CD14-positive monocyte (primary cell): ENCODE measurements around the gene PCCA. TPM values are rescaled to one million over a fixed set of nuclear protein-coding genes. Genes with fewer than 3 reads are reported as not detected.

Experiments
- DNase-seq, 3 donors: peaks; one replicate each; pipeline ENCODE4 v3.0.0-alpha.2; 2011 to 2022
- H2AFZ ChIP-seq: 2 replicates; pipeline ENCODE4 v1.6.0; 2012; ENCODE audit warnings: mild to moderate bottlenecking, low read depth, low read length, inconsistent platforms; ENCODE audit not compliant: insufficient read depth, poor library complexity, severe bottlenecking
- H3K27ac ChIP-seq, 2 donors: 1 replicate in 1 of 2; 2 replicates in 1 of 2; pipeline ENCODE4 v1.5.1; 2012 to 2013; ENCODE audit warnings: low read length in 2 of 2, control low read depth in 1 of 2, inconsistent platforms in 1 of 2, low read depth in 1 of 2, mild to moderate bottlenecking in 1 of 2
- H3K27me3 ChIP-seq, 2 donors: one replicate each; pipeline versions ENCODE4 v1.6.0 to v1.6.1; 2011 to 2013; ENCODE audit warnings: low read length in 2 of 2; ENCODE audit not compliant: control insufficient read depth in 2 of 2, insufficient read depth in 2 of 2
- H3K36me3 ChIP-seq, 2 donors: replicated peaks in 1 of 2; 1 replicate in 1 of 2; 2 replicates in 1 of 2; pipeline versions ENCODE4 v1.5.1 to v1.6.1; 2012 to 2013; ENCODE audit warnings: low read length in 2 of 2, control low read depth in 1 of 2, inconsistent platforms in 1 of 2, mild to moderate bottlenecking in 1 of 2; ENCODE audit not compliant: insufficient read depth in 2 of 2, control insufficient read depth in 1 of 2
- H3K4me1 ChIP-seq, 2 donors: 1 replicate in 1 of 2; 2 replicates in 1 of 2; pipeline versions ENCODE4 v1.5.1 to v1.6.1; 2012 to 2013; ENCODE audit warnings: low read length in 2 of 2, control low read depth in 1 of 2, inconsistent platforms in 1 of 2, mild to moderate bottlenecking in 1 of 2, moderate library complexity in 1 of 2; ENCODE audit not compliant: insufficient read depth in 2 of 2, control insufficient read depth in 1 of 2
- H3K4me2 ChIP-seq: replicated peaks from 2 replicates; pipeline ENCODE3; 2012; ENCODE audit warnings: low read length, moderate library complexity, mild to moderate bottlenecking; ENCODE audit not compliant: poor library complexity, severe bottlenecking; ENCODE audit errors: extremely low read depth
- H3K4me3 ChIP-seq, 3 experiments: fragments of 200-600 bp in 1 of 3; sonication (generic) in 1 of 3; replicated peaks in 1 of 3; 1 replicate in 2 of 3; 2 replicates in 1 of 3; pipeline ENCODE4 v1.5.1; 2011 to 2013; ENCODE audit warnings: low read length in 3 of 3, mild to moderate bottlenecking in 3 of 3, control low read depth in 2 of 3, low read depth in 2 of 3, inconsistent platforms in 1 of 3, moderate library complexity in 1 of 3
- H3K79me2 ChIP-seq: 2 replicates; pipeline ENCODE4 v1.6.0; 2012; ENCODE audit warnings: mild to moderate bottlenecking, control low read depth, inconsistent platforms, low read length, moderate library complexity; ENCODE audit not compliant: insufficient read depth
- H3K9ac ChIP-seq: 2 replicates; pipeline ENCODE4 v1.6.0; 2017; ENCODE audit warnings: low read length, mild to moderate bottlenecking; ENCODE audit not compliant: insufficient read depth, poor library complexity, severe bottlenecking
- H3K9me3 ChIP-seq, 2 donors: replicated peaks in 1 of 2; 1 replicate in 1 of 2; 2 replicates in 1 of 2; pipeline versions ENCODE4 v1.5.1 to v1.6.1; 2012 to 2013; ENCODE audit warnings: low read length in 2 of 2, control low read depth in 1 of 2; ENCODE audit not compliant: control insufficient read depth in 1 of 2, insufficient read depth in 1 of 2
- H4K20me1 ChIP-seq: 2 replicates; pipeline ENCODE4 v1.6.0; 2012; ENCODE audit warnings: mild to moderate bottlenecking, low read length, control low read depth, moderate library complexity; ENCODE audit not compliant: insufficient read depth
- H3K27ac Mint-ChIP-seq, 7 donors: one replicate each; pipeline ENCODE4 v1.8.0; 2020; ENCODE audit warnings: mild to moderate bottlenecking in 7 of 7, mixed read lengths in 7 of 7, moderate library complexity in 6 of 7, inconsistent platforms in 2 of 7
- H3K27me3 Mint-ChIP-seq, 3 donors: one replicate each; pipeline ENCODE4 v1.8.0; 2021 to 2022; ENCODE audit warnings: low read depth in 3 of 3, mild to moderate bottlenecking in 3 of 3, mixed read lengths in 3 of 3, moderate library complexity in 3 of 3, inconsistent platforms in 1 of 3
- H3K36me3 Mint-ChIP-seq, 2 donors: one replicate each; pipeline ENCODE4 v1.8.0; 2020; ENCODE audit warnings: mixed read lengths in 2 of 2, inconsistent platforms in 1 of 2, mild to moderate bottlenecking in 1 of 2
- H3K4me1 Mint-ChIP-seq: one replicate; pipeline ENCODE4 v1.8.0; 2020; ENCODE audit warnings: mild to moderate bottlenecking, mixed read lengths
- H3K4me3 Mint-ChIP-seq, 2 donors: one replicate each; pipeline ENCODE4 v1.8.0; 2020; ENCODE audit warnings: mild to moderate bottlenecking in 2 of 2, mixed read lengths in 2 of 2, moderate library complexity in 1 of 2
- H3K9me3 Mint-ChIP-seq, 7 donors: one replicate each; pipeline ENCODE4 v1.8.0; 2020 to 2022; ENCODE audit warnings: mixed read lengths in 7 of 7, mild to moderate bottlenecking in 6 of 7, moderate library complexity in 6 of 7, inconsistent platforms in 2 of 7
- WGBS: methylation state at CpG from one replicate; pipeline ENCODE4 v1.1.5; 2013; ENCODE audit warnings: missing lambda C conversion rate; ENCODE audit not compliant: insufficient coverage; 5-methylcytosine and 5-hydroxymethylcytosine counted together
- intact Hi-C, 2 donors: fragments of 100-400 bp; cut with micrococcal nuclease; formaldehyde crosslinking; loops; one replicate each; pipeline versions ENCODE4 v1.15.0 to v1.15.1; 2023
- polyA plus RNA-seq, 3 donors: library from polyadenylated mRNA; depleted of rRNA in 1 of 3; unstranded in 2 of 3; stranded (reverse) in 1 of 3; fragments of 300-500 nt in 2 of 3; fragments of >200 nt in 1 of 3; fragmentation: Illumina TruSeq in 2 of 3; gene quantifications; 1 replicate in 2 of 3; 2 replicates in 1 of 3; pipeline ENCODE4 v1.2.3, GENCODE V29; 2012 to 2021
- TF ChIP-seq, protein P1 (sequence below): fragments of 200-600 bp; IDR thresholded peaks from one replicate; pipeline ENCODE4 v1.8.0; 2022; ENCODE audit warnings: antibody characterized with exemption, mild to moderate bottlenecking

The PCCA gene
- polyA plus RNA-seq, 3 donors = 4.4 to 13.5 (median 11.9) TPM

DNA sequence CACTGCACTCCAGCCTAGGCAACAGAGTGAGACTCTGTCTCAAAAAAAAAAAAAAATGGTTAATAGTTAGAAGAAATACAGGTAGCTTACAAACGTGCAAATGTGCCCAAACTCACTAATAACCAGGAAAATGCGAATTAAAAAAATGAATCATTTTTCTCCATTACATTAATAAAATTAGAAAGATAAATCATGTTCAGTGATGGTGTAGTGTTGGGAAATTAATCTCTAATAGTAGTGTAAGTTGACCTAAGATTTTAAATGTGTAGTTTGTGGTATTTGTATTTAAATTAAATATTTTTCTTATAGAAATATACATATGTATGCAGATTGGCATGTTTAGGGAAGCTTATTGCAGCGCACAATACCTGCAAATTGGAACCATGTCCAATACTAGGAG, 57.6 kb downstream of the PCCA start:
- Histone ChIP-seq H3K4me3 (no peak overlapping the region), H2AFZ (no peak overlapping the region), H3K27ac (no peak overlapping the region), H3K9me3 (peaks cover 3 to 19% of the 10 kb centered on the region in 2 donors), H3K27me3 (no peaks in the 10 kb centered on the region), H3K4me2 (no peak overlapping the region), H3K36me3 (peaks cover 0 to 5% of the 10 kb centered on the region in 2 donors), H4K20me1 (no peaks in the 10 kb centered on the region), H3K4me1 (no peaks in the 10 kb centered on the region), H3K79me2 (no peaks in the 10 kb centered on the region), H3K9ac (no peak overlapping the region)
- no peak overlapping the region for H3K4me3 Mint-ChIP-seq
- H3K36me3 Mint-ChIP-seq = peaks cover 23 to 26% of the 10 kb centered on the region in 2 donors
- no CpG with 5 or more reads among the region's 3 CpGs for WGBS
- no peaks in the 10 kb centered on the region for H3K27me3 Mint-ChIP-seq
- DNase-seq = no peak
- no peaks in the 10 kb centered on the region for H3K4me1 Mint-ChIP-seq
- TF ChIP-seq, protein P1, sequence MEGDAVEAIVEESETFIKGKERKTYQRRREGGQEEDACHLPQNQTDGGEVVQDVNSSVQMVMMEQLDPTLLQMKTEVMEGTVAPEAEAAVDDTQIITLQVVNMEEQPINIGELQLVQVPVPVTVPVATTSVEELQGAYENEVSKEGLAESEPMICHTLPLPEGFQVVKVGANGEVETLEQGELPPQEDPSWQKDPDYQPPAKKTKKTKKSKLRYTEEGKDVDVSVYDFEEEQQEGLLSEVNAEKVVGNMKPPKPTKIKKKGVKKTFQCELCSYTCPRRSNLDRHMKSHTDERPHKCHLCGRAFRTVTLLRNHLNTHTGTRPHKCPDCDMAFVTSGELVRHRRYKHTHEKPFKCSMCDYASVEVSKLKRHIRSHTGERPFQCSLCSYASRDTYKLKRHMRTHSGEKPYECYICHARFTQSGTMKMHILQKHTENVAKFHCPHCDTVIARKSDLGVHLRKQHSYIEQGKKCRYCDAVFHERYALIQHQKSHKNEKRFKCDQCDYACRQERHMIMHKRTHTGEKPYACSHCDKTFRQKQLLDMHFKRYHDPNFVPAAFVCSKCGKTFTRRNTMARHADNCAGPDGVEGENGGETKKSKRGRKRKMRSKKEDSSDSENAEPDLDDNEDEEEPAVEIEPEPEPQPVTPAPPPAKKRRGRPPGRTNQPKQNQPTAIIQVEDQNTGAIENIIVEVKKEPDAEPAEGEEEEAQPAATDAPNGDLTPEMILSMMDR = no peak
- intact Hi-C loops = no loop called here
- peaks cover 4 to 23% (median 16%) of the 10 kb centered on the region in 7 donors for H3K9me3 Mint-ChIP-seq
- no peak overlapping the region for H3K27ac Mint-ChIP-seq

DNA sequence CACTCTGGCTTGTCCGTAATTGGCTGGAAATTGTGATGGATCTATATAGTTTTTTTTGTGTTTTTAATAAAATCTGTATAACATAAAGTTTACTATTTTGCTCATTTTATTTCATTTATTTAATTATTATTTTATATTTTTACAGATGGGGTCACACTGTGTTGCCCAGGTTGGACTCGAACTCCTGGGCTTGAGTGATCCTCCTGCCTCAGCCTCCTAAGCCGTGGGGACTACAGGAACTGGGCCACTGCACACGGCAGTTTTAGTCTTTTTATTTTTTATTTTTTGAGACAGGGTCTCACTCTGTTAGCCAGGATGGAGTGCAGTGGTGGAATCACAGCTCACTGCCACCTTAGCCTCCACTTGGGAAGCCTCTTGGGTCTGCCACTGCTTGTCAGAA, 58.9 kb downstream of the PCCA start:
- H3K4me3 ChIP-seq = no peak overlapping the region
- no peak overlapping the region for H3K27ac ChIP-seq
- peaks cover 3 to 15% of the 10 kb centered on the region in 2 donors for H3K9me3 ChIP-seq
- Mint-ChIP-seq H3K27ac (no peak overlapping the region), H3K36me3 (peaks cover 23 to 24% of the 10 kb centered on the region in 2 donors), H3K27me3 (no peaks in the 10 kb centered on the region), H3K9me3 (peaks cover 4 to 17% (median 13%) of the 10 kb centered on the region in 7 donors), H3K4me1 (no peaks in the 10 kb centered on the region), H3K4me3 (no peak overlapping the region)
- H3K79me2 ChIP-seq = no peaks in the 10 kb centered on the region
- 100% methylated on average over 2 of the region's 4 CpGs for WGBS
- no peak overlapping the region for H3K4me2 ChIP-seq
- H4K20me1 ChIP-seq = no peaks in the 10 kb centered on the region
- peaks cover 0 to 5% of the 10 kb centered on the region in 2 donors for H3K36me3 ChIP-seq
- intact Hi-C loops = no loop called here
- H3K4me1 ChIP-seq = no peaks in the 10 kb centered on the region
- no peak for DNase-seq
- H3K9ac ChIP-seq = no peak overlapping the region
- TF ChIP-seq, protein P1 = no peak
- H3K27me3 ChIP-seq = no peaks in the 10 kb centered on the region
- H2AFZ ChIP-seq = no peak overlapping the region
